Body of pancreas (tissue), 4 donors: Measurements from ENCODE around the gene TSHZ2.

Experiments used
- POLR2A ChIP-seq, 3 donors: fragments of 450-650 bp; IDR thresholded peaks; one replicate each; pipeline ENCODE4 v1.6.1; 2016; ENCODE audit warnings: antibody characterized with exemption in 3 of 3, mild to moderate bottlenecking in 2 of 3
- TF ChIP-seq, protein P1 (sequence below), 7 experiments: fragments of 450-650 bp in 4 of 7; fragments of 200-600 bp in 3 of 7; sonication (generic) in 3 of 7; IDR thresholded peaks; one replicate each; pipeline ENCODE4 v1.5.1; 2016 to 2019; ENCODE audit warnings: antibody characterized with exemption in 7 of 7

DNA sequence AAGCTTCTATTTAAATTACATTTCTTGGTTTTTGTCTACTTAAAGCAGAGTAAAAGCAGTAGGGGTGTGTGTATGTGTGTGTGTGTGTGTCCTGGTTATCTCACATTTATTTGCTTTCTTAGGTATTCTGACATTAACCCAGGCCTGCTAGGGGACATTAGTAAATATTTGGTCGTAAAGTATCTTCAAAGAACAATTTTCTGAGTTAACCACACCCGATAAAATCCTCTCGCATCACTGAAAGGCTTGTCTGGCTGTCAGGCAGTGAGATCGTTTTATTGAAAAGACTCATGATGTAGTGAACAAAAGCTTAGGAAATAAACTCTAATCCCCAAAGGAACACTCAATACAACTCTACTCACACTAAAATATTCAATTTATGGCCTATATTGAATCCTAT is 543.6 kb downstream of the TSHZ2 start:
- TF ChIP-seq, protein P1, sequence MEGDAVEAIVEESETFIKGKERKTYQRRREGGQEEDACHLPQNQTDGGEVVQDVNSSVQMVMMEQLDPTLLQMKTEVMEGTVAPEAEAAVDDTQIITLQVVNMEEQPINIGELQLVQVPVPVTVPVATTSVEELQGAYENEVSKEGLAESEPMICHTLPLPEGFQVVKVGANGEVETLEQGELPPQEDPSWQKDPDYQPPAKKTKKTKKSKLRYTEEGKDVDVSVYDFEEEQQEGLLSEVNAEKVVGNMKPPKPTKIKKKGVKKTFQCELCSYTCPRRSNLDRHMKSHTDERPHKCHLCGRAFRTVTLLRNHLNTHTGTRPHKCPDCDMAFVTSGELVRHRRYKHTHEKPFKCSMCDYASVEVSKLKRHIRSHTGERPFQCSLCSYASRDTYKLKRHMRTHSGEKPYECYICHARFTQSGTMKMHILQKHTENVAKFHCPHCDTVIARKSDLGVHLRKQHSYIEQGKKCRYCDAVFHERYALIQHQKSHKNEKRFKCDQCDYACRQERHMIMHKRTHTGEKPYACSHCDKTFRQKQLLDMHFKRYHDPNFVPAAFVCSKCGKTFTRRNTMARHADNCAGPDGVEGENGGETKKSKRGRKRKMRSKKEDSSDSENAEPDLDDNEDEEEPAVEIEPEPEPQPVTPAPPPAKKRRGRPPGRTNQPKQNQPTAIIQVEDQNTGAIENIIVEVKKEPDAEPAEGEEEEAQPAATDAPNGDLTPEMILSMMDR (IDR thresholded peaks at IDR 0.05): no peak
- no peak for TF ChIP-seq POLR2A (IDR thresholded peaks at IDR 0.05)
